Large intestine (tissue), 3 donors: ENCODE results near the gene HOXB9. TPM values are rescaled to one million over a fixed set of nuclear protein-coding genes. Genes with fewer than 3 reads are reported as not detected.

Source experiments
- DNase-seq, 2 donors: peaks; one replicate each; pipeline versions ENCODE4 v3.0.0 to v3.0.0-alpha.2; 2013
- H3K27ac ChIP-seq: one replicate; pipeline ENCODE4 v1.5.1; 2013; ENCODE audit warnings: low read length
- H3K27me3 ChIP-seq: 2 replicates; pipeline ENCODE4 v1.6.1; 2013; ENCODE audit warnings: low read length; ENCODE audit not compliant: control insufficient read depth, insufficient read depth
- H3K36me3 ChIP-seq: 2 replicates; pipeline ENCODE4 v1.6.1; 2013; ENCODE audit warnings: low read length; ENCODE audit not compliant: control insufficient read depth, insufficient read depth
- H3K4me1 ChIP-seq: one replicate; pipeline ENCODE4 v1.6.1; 2013; ENCODE audit warnings: low read length; ENCODE audit not compliant: control insufficient read depth, insufficient read depth
- H3K4me3 ChIP-seq: one replicate; pipeline ENCODE4 v1.5.1; 2013; ENCODE audit warnings: low read length
- H3K9me3 ChIP-seq: one replicate; pipeline ENCODE4 v1.6.1; 2013; ENCODE audit warnings: mild to moderate bottlenecking, low read depth, low read length, moderate library complexity; ENCODE audit not compliant: control insufficient read depth
- WGBS: methylation state at CpG from one replicate; pipeline ENCODE4 v1.1.5; 2013; ENCODE audit warnings: low lambda C conversion rate; ENCODE audit not compliant: insufficient coverage; 5-methylcytosine and 5-hydroxymethylcytosine counted together
- polyA plus RNA-seq: library from polyadenylated mRNA; unstranded; fragments of 120-200 nt; gene quantifications from one replicate; pipeline ENCODE4 v1.2.1, GENCODE V29; 2013

The HOXB9 gene
- polyA plus RNA-seq, 1 donor, result 0.03 TPM

DNA sequence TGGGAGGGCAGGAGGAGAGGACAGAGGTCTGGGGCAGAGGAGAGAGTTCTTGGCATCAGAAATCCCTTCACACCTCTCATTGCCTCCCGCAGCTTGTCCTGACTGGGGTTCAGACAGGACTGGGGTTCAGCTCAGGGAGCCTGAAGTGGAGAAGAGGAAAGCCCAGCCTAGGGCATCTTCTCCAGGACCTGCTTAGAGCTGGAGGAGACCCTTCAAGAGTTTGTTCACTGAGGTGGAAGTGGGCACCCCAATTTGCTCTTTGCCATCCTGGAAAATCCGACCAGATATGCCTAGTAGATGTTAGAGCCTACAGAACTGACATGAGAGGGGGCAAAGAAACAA is 38.1 kb downstream of the HOXB9 start:
- Histone ChIP-seq H3K4me3 (peak overlapping the region; percentile 3), H3K27ac (peak overlapping the region; percentile 85), H3K36me3 (peaks cover 7% of the 10 kb centered on the region), H3K9me3 (peaks cover 10% of the 10 kb centered on the region), H3K27me3 (peaks cover 97% of the 10 kb centered on the region), H3K4me1 (peaks cover 29% of the 10 kb centered on the region)
- no CpG with 5 or more reads among the region's 2 CpGs for WGBS
- DNase-seq, result no peak

DNA sequence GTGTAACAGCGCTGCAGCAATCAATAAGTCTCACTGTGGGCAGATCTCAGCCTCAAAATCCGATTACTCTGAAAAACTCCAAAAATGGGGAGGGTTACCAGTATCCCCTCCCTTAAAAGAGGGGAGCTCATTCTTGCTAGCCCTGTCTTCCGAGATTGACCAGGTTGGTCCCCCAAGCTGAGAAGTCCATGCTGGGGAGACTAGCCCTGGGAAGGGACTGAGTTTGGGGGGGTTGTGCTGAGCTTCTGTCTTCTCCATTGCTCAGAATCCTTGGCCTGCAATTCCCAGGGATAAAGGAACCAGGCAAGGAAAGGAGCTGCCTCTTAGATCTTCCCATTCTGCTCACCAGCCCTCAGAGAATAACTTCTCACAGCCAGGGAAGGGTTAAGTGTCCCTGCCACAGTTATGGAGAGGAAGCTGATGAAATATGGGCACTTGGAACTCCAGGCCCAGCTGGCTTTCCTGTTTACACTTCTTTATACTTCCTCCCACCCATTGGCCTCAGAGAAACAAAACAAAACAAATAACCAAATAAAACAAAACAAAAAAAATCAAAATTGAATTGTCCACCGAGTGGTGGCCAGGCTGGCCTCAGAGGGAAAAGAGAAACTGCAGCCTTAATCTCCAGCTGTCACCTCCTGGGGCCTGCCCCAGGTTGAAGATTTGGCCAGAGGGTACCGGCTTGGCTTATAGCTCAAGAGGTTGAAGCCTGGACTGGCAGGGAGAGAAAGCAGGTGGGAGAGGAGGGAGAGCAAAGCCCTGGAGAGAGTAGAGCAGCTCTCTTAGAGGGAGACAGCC is 38.7 kb downstream of the HOXB9 start:
- no peak for DNase-seq
- H3K36me3 ChIP-seq, result peaks cover 7% of the 10 kb centered on the region
- H3K9me3 ChIP-seq, result peaks cover 8% of the 10 kb centered on the region
- peak overlapping the region; percentile 7 for H3K4me3 ChIP-seq
- peaks cover 34% of the 10 kb centered on the region for H3K4me1 ChIP-seq
- peak overlapping the region; percentile 85 for H3K27ac ChIP-seq
- H3K27me3 ChIP-seq, result peaks cover 97% of the 10 kb centered on the region
- WGBS, result no CpG with 5 or more reads among the region's 5 CpGs

- peak overlapping the region; percentile 43 for H3K4me3 ChIP-seq
- WGBS, result 60% methylated on average over 1 of the region's 34 CpGs
- H3K27ac ChIP-seq, result peak overlapping the region; percentile 85
These were observed 39.6 kb downstream of the HOXB9 start for GRCh38 chr17:48586355-48587258.

GRCh38 chr17:48584223-48584741 is 41.9 kb downstream of the HOXB9 start:
- Histone ChIP-seq H3K4me1 (peaks cover 35% of the 10 kb centered on the region), H3K36me3 (no peaks in the 10 kb centered on the region), H3K27me3 (peaks cover 97% of the 10 kb centered on the region), H3K4me3 (no peak overlapping the region), H3K27ac (peak overlapping the region; percentile 28), H3K9me3 (peaks cover 9% of the 10 kb centered on the region)
- no CpG with 5 or more reads among the region's 2 CpGs for WGBS
- no peak for DNase-seq

More at GRCh38 chr17:48586355-48587258, 39.6 kb downstream of the HOXB9 start:
- H3K9me3 ChIP-seq, result peaks cover 6% of the 10 kb centered on the region
- H3K36me3 ChIP-seq, result peaks cover 7% of the 10 kb centered on the region
- no peak for DNase-seq
- H3K27me3 ChIP-seq, result peaks cover 97% of the 10 kb centered on the region
- H3K4me1 ChIP-seq, result peaks cover 34% of the 10 kb centered on the region

DNA sequence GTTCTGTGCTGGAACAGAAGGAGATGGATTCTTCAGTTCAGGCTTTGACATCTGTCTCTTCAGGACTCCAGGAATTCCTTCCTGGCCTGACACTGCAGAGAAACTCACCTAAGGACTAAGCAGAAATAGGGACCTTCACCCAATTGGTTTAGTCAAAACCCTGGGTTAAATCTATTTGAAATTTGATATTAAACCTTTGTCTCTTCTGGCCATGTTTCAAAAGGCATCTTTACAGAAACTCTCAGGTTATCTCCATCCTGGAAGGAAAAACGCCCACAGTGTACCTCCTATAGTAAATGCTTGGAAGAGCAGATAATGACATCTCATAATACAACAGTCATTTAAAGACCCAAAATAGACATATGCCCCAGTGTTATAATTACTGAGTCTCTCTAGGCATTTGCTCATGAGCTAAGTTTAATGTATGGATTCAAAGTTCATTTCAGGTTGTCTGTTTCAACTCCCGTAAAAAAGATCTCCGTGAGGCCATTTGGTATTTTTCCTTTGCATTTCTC is 42.4 kb downstream of the HOXB9 start:
- H3K4me1 ChIP-seq, result peaks cover 34% of the 10 kb centered on the region
- no peak overlapping the region for H3K4me3 ChIP-seq

DNA sequence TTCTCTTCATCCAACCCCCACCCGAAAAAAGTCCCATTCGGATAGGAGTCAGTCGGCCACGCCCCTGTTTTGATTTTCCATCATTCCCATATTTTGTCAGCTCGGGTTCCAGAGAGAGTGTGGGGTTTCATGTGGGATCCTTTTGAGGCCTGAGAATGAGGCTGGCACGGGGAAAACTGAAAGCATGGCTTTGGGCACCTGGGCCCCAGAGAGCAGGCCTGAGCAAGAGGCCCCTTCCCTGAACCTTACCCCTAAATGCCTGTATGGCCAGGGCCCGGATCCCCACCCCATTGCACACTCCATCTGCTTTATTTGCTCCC is 43.4 kb downstream of the HOXB9 start:
- peaks cover 96% of the 10 kb centered on the region for H3K27me3 ChIP-seq

More for the DNA sequence above, 42.4 kb downstream of the HOXB9 start:
- Histone ChIP-seq H3K27ac (peak overlapping the region; percentile 80), H3K36me3 (no peaks in the 10 kb centered on the region), H3K27me3 (peaks cover 97% of the 10 kb centered on the region), H3K9me3 (peaks cover 9% of the 10 kb centered on the region)
- DNase-seq, result no peak
- WGBS, result no CpG with 5 or more reads among the region's 3 CpGs

DNA sequence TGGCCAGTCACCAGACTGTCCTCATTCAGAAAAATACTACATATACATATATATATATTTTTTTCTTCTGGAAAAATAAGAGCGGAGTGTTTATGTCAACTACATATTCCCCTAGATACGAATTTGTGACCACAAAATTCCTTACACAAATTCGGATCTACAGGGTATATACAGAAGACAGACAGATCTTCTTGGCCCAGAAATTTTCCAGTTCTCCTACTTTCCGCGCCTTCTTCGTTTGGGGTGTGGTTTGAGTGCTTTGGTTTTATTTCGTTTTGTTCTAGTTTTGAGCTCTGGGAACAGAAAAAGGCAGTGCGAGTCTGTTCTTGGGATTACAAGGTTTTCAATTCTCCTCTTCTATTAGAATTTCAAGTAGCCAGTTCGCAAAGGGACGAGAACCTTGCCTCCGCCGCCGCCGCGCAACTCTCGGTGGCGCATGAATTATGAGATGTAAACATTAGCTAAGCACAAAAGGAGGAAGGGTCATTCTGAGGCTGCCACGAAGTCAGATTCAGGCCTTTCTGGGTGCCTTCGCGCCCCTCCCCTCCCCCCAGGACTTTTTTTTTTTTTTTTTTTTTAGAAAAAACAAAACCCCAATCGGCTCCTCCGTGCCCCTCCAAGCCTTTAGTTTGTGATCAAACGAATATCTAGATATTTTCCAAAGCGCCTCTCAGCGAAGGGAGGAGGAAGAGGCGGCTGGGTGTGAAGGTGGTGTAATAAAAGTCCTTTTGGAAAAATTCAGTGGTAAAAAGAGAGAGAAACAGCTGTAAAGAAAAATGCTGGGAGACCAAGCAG is 46.2 kb downstream of the HOXB9 start:
- Histone ChIP-seq H3K4me1 (peaks cover 20% of the 10 kb centered on the region), H3K27ac (peak overlapping the region; percentile 80), H3K36me3 (peaks cover 6% of the 10 kb centered on the region), H3K9me3 (peaks cover 3% of the 10 kb centered on the region), H3K27me3 (peaks cover 95% of the 10 kb centered on the region), H3K4me3 (peak overlapping the region; percentile 49)
- DNase-seq, result peak in 1 of 2 donors; percentile 57
- WGBS, result 7% methylated on average over 3 of the region's 26 CpGs

More for the DNA sequence above, 43.4 kb downstream of the HOXB9 start:
- 14% methylated on average over 2 of the region's 7 CpGs for WGBS
- Histone ChIP-seq H3K27ac (peak overlapping the region; percentile 80), H3K36me3 (no peaks in the 10 kb centered on the region), H3K9me3 (peaks cover 9% of the 10 kb centered on the region), H3K4me3 (peak overlapping the region; percentile 49), H3K4me1 (peaks cover 37% of the 10 kb centered on the region)
- no peak for DNase-seq

GRCh38 chr17:48579471-48579759 is 46.7 kb downstream of the HOXB9 start:
- Histone ChIP-seq H3K4me3 (peak overlapping the region; percentile 42), H3K9me3 (peaks cover 3% of the 10 kb centered on the region), H3K27ac (peak overlapping the region; percentile 80), H3K36me3 (peaks cover 6% of the 10 kb centered on the region), H3K27me3 (peaks cover 96% of the 10 kb centered on the region), H3K4me1 (peaks cover 18% of the 10 kb centered on the region)
- DNase-seq, result no peak
- WGBS, result 33% methylated on average over 1 of the region's 7 CpGs

- Histone ChIP-seq H3K27me3 (peaks cover 95% of the 10 kb centered on the region), H3K4me1 (peaks cover 18% of the 10 kb centered on the region), H3K36me3 (peaks cover 6% of the 10 kb centered on the region), H3K4me3 (peak overlapping the region; percentile 42), H3K9me3 (peaks cover 3% of the 10 kb centered on the region), H3K27ac (peak overlapping the region; percentile 80)
- DNase-seq, result no peak
- 0% methylated on average over 3 of the region's 43 CpGs for WGBS
These were observed 47.3 kb downstream of the HOXB9 start for GRCh38 chr17:48578616-48579470.
